ENCODE results near the gene RRAD.

The RRAD gene

GRCh38 chr16:66895689-66895979 lies 29.7 kb downstream of the RRAD start:
- no peak overlapping the region for H3K27ac ChIP-seq (ENCODE audit: extremely low read depth, low read depth, low read length)
- TF ChIP-seq PRDM10 (tag by site-specific recombination; IDR thresholded peaks at IDR 0.05) (peak; percentile 58), KLF9 (tag by site-specific recombination; IDR thresholded peaks at IDR 0.05; ENCODE audit: low read depth) (no peak), ZNF23 (tag by site-specific recombination; IDR thresholded peaks at IDR 0.05; ENCODE audit: borderline replicate concordance) (no peak)
- CTCF ChIA-PET = interaction anchor here (0.6 to 17.9 kb wide), 41 partner anchors 10 to 517 kb away, joined by 3 to 268 read pairs (median 5); partner anchors contain the start of genes B3GNT9, CDH16, CES3 and CIAO2B
- H3K4me1 ChIP-seq (ENCODE audit: control insufficient read depth, insufficient read depth, low read length) = peaks cover 8% of the 10 kb centered on the region; the same call in 1 of the 2 replicates
- H3K36me3 ChIP-seq (ENCODE audit: control insufficient read depth in 2 of 2, insufficient read depth in 1 of 2, low read length in 2 of 2) = peaks cover 0 to 4% of the 10 kb centered on the region in 2 experiments; a peak in 1 of 3 replicates
- POLR2A ChIA-PET = interaction anchor here (1.2 to 1.3 kb wide), 3 partner anchors 9 to 65 kb away, joined by 3 to 11 read pairs (median 3); partner anchors contain the start of gene CES3
- no peak overlapping the region for H3K4me3 ChIP-seq (ENCODE audit: low read depth, low read length)
- H3K9me3 ChIP-seq (ENCODE audit: control insufficient read depth, insufficient read depth, low read depth, low read length) = no peaks in the 10 kb centered on the region

GRCh38 chr16:66894948-66895688 lies 30.2 kb downstream of the RRAD start:
- POLR2A ChIA-PET = interaction anchor here (1.2 to 1.3 kb wide), 2 partner anchors 34 to 66 kb away, joined by 3 to 11 read pairs; partner anchors contain the start of gene CES3
- peaks cover 0 to 4% of the 10 kb centered on the region in 2 experiments; a peak in 2 of 3 replicates for H3K36me3 ChIP-seq (ENCODE audit: control insufficient read depth in 2 of 2, insufficient read depth in 1 of 2, low read length in 2 of 2)
- peaks cover 6% of the 10 kb centered on the region; the same call in 1 of the 2 replicates for H3K4me1 ChIP-seq (ENCODE audit: control insufficient read depth, insufficient read depth, low read length)
- CTCF ChIA-PET = interaction anchor here (0.6 to 17.9 kb wide), 44 partner anchors 9 to 518 kb away, joined by 3 to 268 read pairs (median 5); partner anchors contain the start of genes B3GNT9, CDH16, CES3 and CIAO2B
- no peak overlapping the region for H3K4me3 ChIP-seq (ENCODE audit: low read depth, low read length)
- no peak overlapping the region for H3K27ac ChIP-seq (ENCODE audit: extremely low read depth, low read depth, low read length)
- H3K9me3 ChIP-seq (ENCODE audit: control insufficient read depth, insufficient read depth, low read depth, low read length) = no peaks in the 10 kb centered on the region
- TF ChIP-seq ZNF777 (tag by site-specific recombination; IDR thresholded peaks at IDR 0.05; ENCODE audit: borderline replicate concordance) (no peak), ZNF521 (tag by site-specific recombination; IDR thresholded peaks at IDR 0.05) (no peak), IKZF3 (tag by site-specific recombination; IDR thresholded peaks at IDR 0.05) (0 out of 2 replicates have a peak, but pooled peaks have one; percentile 31), ZNF654 (tag by site-specific recombination; IDR thresholded peaks at IDR 0.05; ENCODE audit: low read depth) (peak; percentile 89), REPIN1 (tag by site-specific recombination; IDR thresholded peaks at IDR 0.05; ENCODE audit: low read depth) (no peak), ZFHX2 (tag by site-specific recombination; conservative IDR thresholded peaks at IDR 0.05) (no peak), ZNF354C (tag by site-specific recombination; IDR thresholded peaks at IDR 0.05; ENCODE audit: borderline replicate concordance, low read depth) (no peak), ZFP69B (tag by site-specific recombination; IDR thresholded peaks at IDR 0.05) (no peak), BCL11A (tag by site-specific recombination; IDR thresholded peaks at IDR 0.05; ENCODE audit: low read depth) (no peak), YY2 (tag by site-specific recombination; IDR thresholded peaks at IDR 0.05) (no peak), ZBTB48 (tag by site-specific recombination; IDR thresholded peaks at IDR 0.05) (no peak), ZNF580 (tag by site-specific recombination; IDR thresholded peaks at IDR 0.05) (no peak), AEBP2 (tag by site-specific recombination; IDR thresholded peaks at IDR 0.05; ENCODE audit: borderline replicate concordance) (no peak), ZNF341 (tag by site-specific recombination; IDR thresholded peaks at IDR 0.05; ENCODE audit: low read depth) (peak; percentile 35; the same call in 1 of the 2 replicates), ZNF311 (tag by site-specific recombination; IDR thresholded peaks at IDR 0.05; ENCODE audit: borderline replicate concordance) (no peak), ELK4 (IDR thresholded peaks at IDR 0.05; ENCODE audit: borderline replicate concordance, low read depth, low read length) (no peak), ZSCAN30 (tag by site-specific recombination; IDR thresholded peaks at IDR 0.05) (peak; percentile 67; the same call in 1 of the 2 replicates), ZNF324 (tag by site-specific recombination; IDR thresholded peaks at IDR 0.05) (no peak), ZNF335 (tag by site-specific recombination; conservative IDR thresholded peaks at IDR 0.05) (no peak), ZBTB26 (tag by site-specific recombination; optimal IDR thresholded peaks at IDR 0.05) (peak; percentile 7), KLF8 (tag by site-specific recombination; IDR thresholded peaks at IDR 0.05) (no peak), ZEB2 (tag by site-specific recombination; IDR thresholded peaks at IDR 0.05) (no peak), ZNF514 (tag by site-specific recombination; IDR thresholded peaks at IDR 0.05) (no peak)

Data from HEK293 (cell line).